ENCODE results near the gene FBXL20. TPM values are rescaled to one million over a fixed set of nuclear protein-coding genes. Genes with fewer than 3 reads are reported as not detected.
A peak's percentile ranks its signal among the peaks of the same experiment; 100 is the strongest.

The FBXL20 gene
- total RNA-seq, 2 donors from 2014 or later = 15.6 to 18.1 TPM

DNA sequence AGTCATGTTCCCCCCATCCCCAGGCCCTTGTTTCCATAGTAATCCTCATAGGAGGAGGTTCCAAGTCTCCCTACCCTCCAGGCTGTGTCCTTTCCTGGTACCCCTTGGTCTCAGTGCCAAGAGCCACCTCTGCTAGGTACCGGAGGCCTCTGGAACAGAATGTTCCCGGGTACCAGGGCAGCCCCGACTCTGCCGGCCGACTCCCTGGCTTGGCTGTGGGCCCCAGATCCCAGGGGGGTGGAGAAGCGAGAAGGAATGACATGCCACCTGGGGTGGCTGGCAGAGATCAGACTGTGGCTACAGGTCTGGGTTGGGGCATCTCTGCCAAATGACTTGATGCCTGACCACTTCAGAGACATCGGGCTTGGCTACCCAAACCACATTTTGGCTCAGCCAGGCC is 179.3 kb downstream of the FBXL20 start:
- Histone ChIP-seq H3K27me3 (ENCODE audit: control insufficient read depth, insufficient read depth, low read length, poor library complexity, severe bottlenecking) (peaks cover 86% of the 10 kb centered on the region), H3K9ac (ENCODE audit: extremely low read depth, low read length, poor library complexity, severe bottlenecking) (no peak overlapping the region), H3K4me3 (ENCODE audit: low read length) (no peak overlapping the region), H3K36me3 (ENCODE audit: control insufficient read depth, insufficient read depth, low read length) (no peaks in the 10 kb centered on the region), H3K9me3 (ENCODE audit: control insufficient read depth, low read length) (no peaks in the 10 kb centered on the region), H3K4me1 (ENCODE audit: control insufficient read depth, insufficient read depth, low read length) (no peaks in the 10 kb centered on the region), H3K27ac (ENCODE audit: low read depth, low read length) (no peak overlapping the region)
- Mint-ChIP-seq H3K27me3 (ENCODE audit: insufficient read depth) (peaks cover 80% of the 10 kb centered on the region), H3K4me3 (no peak overlapping the region), H3K27ac (no peak overlapping the region), H3K4me1 (peaks cover 1% of the 10 kb centered on the region), H3K36me3 (ENCODE audit: low read depth) (no peaks in the 10 kb centered on the region), H3K9me3 (no peaks in the 10 kb centered on the region)
- no peak for TF ChIP-seq CTCF (conservative IDR thresholded peaks at IDR 0.05)
- peak; percentile 40 for DNase-seq
- 86 to 88% methylated on average over 1 to 7 of the region's 7 CpGs for WGBS, 2 experiments (ENCODE audit: insufficient coverage in 1 of 2, insufficient read length in 1 of 2)

GRCh38 chr17:39221572-39221971 is 179.9 kb downstream of the FBXL20 start:
- WGBS, 2 experiments (ENCODE audit: insufficient coverage in 1 of 2, insufficient read length in 1 of 2) = 93 to 94% methylated on average over 4 to 6 of the region's 6 CpGs
- Histone ChIP-seq H3K9me3 (ENCODE audit: control insufficient read depth, low read length) (no peaks in the 10 kb centered on the region), H3K36me3 (ENCODE audit: control insufficient read depth, insufficient read depth, low read length) (no peaks in the 10 kb centered on the region), H3K9ac (ENCODE audit: extremely low read depth, low read length, poor library complexity, severe bottlenecking) (no peak overlapping the region), H3K4me1 (ENCODE audit: control insufficient read depth, insufficient read depth, low read length) (no peaks in the 10 kb centered on the region), H3K27me3 (ENCODE audit: control insufficient read depth, insufficient read depth, low read length, poor library complexity, severe bottlenecking) (peaks cover 87% of the 10 kb centered on the region), H3K27ac (ENCODE audit: low read depth, low read length) (no peak overlapping the region), H3K4me3 (ENCODE audit: low read length) (no peak overlapping the region)
- H3K9me3 Mint-ChIP-seq = no peaks in the 10 kb centered on the region
- no peak for TF ChIP-seq CTCF (conservative IDR thresholded peaks at IDR 0.05)
- no peak overlapping the region for H3K4me3 Mint-ChIP-seq
- peak; percentile 47 for DNase-seq
- no peaks in the 10 kb centered on the region for H3K36me3 Mint-ChIP-seq (ENCODE audit: low read depth)
- H3K4me1 Mint-ChIP-seq = peaks cover 1% of the 10 kb centered on the region
- no peak overlapping the region for H3K27ac Mint-ChIP-seq
- H3K27me3 Mint-ChIP-seq (ENCODE audit: insufficient read depth) = peaks cover 84% of the 10 kb centered on the region

DNA sequence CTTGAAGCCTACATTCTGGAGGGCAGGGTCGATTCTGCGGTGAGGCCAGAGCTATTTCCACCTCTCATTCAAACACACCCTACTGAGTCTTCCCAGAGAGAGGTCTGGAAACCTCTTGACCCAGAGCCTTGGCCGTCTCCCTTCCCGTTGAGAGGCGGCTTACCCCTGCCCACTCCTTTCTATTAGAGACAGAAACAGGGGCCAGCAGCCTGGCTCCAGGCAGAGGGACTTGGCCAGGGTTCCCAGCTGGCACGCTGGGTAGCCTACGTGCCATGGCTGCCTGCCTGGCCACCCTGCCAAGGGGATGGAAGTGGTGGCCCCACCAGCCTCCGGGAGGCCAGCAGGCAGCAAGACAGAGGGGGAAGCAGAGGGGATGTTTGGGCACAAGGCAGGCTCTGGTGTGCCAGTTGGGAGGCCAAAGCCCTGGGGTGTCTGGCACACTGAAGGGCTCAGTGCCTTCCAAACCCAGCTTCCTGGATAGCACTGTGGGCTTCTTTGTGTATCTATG is 181.7 kb downstream of the FBXL20 start:
- DNase-seq = peak; percentile 45
- Histone ChIP-seq H3K4me3 (ENCODE audit: low read length) (no peak overlapping the region), H3K9me3 (ENCODE audit: control insufficient read depth, low read length) (no peaks in the 10 kb centered on the region), H3K9ac (ENCODE audit: extremely low read depth, low read length, poor library complexity, severe bottlenecking) (no peak overlapping the region), H3K4me1 (ENCODE audit: control insufficient read depth, insufficient read depth, low read length) (no peaks in the 10 kb centered on the region), H3K27ac (ENCODE audit: low read depth, low read length) (no peak overlapping the region), H3K36me3 (ENCODE audit: control insufficient read depth, insufficient read depth, low read length) (no peaks in the 10 kb centered on the region), H3K27me3 (ENCODE audit: control insufficient read depth, insufficient read depth, low read length, poor library complexity, severe bottlenecking) (peaks cover 78% of the 10 kb centered on the region)
- Mint-ChIP-seq H3K4me3 (no peak overlapping the region), H3K9me3 (no peaks in the 10 kb centered on the region), H3K27me3 (ENCODE audit: insufficient read depth) (peaks cover 85% of the 10 kb centered on the region), H3K36me3 (ENCODE audit: low read depth) (no peaks in the 10 kb centered on the region), H3K4me1 (peaks cover under 1% of the 10 kb centered on the region), H3K27ac (no peak overlapping the region)
- WGBS, 2 experiments (ENCODE audit: insufficient coverage in 1 of 2, insufficient read length in 1 of 2) = 68 to 91% methylated on average over 3 to 8 of the region's 8 CpGs
- no peak for TF ChIP-seq CTCF (conservative IDR thresholded peaks at IDR 0.05)

Data from endodermal cell (in vitro differentiated cells).